Lower lobe of right lung (tissue), 2 donors: ENCODE data around the gene SMTNL2. TPM values are rescaled to one million over a fixed set of nuclear protein-coding genes. Genes with fewer than 3 reads are reported as not detected.

Experiments used
- ATAC-seq, 2 donors: fragments of 200-7000 bp; cut with Tn5 transposase; one replicate each; pipeline ENCODE4 v1.9.1; 2020 to 2022; ENCODE audit warnings: mild to moderate bottlenecking in 2 of 2, moderate library complexity in 2 of 2
- DNase-seq: peaks from one replicate; pipeline ENCODE4 v3.0.0-alpha.2; 2020
- H3K27ac ChIP-seq: fragments of 200-600 bp; one replicate; pipeline ENCODE4 v1.8.0; 2022
- H3K27me3 ChIP-seq: fragments of 200-600 bp; one replicate; pipeline ENCODE4 v1.8.0; 2022; ENCODE audit warnings: low read depth
- H3K36me3 ChIP-seq: fragments of 200-600 bp; one replicate; pipeline ENCODE4 v1.8.0; 2022; ENCODE audit warnings: mild to moderate bottlenecking
- H3K4me1 ChIP-seq: fragments of 200-600 bp; one replicate; pipeline ENCODE4 v1.8.0; 2022
- H3K4me3 ChIP-seq: fragments of 200-600 bp; one replicate; pipeline ENCODE4 v1.8.0; 2022; ENCODE audit warnings: mild to moderate bottlenecking
- H3K9me3 ChIP-seq: fragments of 200-600 bp; one replicate; pipeline ENCODE4 v1.8.0; 2022
- intact Hi-C: fragments of 100-400 bp; cut with DNase I; formaldehyde crosslinking; loops from one replicate; pipeline ENCODE4 v1.11.0; 2022
- total RNA-seq: library from RNA; stranded (reverse); fragmentation: NEBNext Ultra II Directional; extraction: Animal tissue kit (Norgen Biotek cat#: 25700); gene quantifications from one replicate; pipeline ENCODE4 v1.2.1, GENCODE V29; 2021
- TF ChIP-seq, protein P1 (sequence below): fragments of 200-600 bp; IDR thresholded peaks from one replicate; pipeline ENCODE4 v1.8.0; 2022; ENCODE audit warnings: antibody characterized with exemption, mild to moderate bottlenecking
- donor health status: DM: no; HTN: yes; CAD: no; lungs with severe emphysema.

The SMTNL2 gene
- total RNA-seq, 1 donor from 2014 or later: 6.4 TPM

DNA sequence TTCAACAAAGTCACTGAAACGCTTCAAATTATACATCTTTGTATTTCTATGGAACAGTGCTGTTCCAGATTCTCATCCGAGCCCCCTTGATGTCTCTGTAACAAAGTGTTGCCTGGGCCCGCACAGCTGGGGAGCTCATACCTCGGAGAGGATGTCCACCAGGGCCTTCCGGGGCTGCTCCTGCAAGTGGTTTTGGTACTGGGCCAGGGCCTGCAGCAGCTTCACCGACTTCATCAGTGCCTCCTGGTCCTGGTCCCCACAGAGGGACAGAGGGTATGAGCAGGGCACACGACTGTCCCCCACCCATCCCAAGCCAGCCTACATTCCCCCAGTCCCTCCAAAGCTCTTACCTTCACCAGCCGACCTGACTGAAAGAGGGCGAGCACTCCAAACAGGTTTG lies 30.7 kb upstream of the SMTNL2 start:
- intact Hi-C loops: no loop called here
- TF ChIP-seq, protein P1, sequence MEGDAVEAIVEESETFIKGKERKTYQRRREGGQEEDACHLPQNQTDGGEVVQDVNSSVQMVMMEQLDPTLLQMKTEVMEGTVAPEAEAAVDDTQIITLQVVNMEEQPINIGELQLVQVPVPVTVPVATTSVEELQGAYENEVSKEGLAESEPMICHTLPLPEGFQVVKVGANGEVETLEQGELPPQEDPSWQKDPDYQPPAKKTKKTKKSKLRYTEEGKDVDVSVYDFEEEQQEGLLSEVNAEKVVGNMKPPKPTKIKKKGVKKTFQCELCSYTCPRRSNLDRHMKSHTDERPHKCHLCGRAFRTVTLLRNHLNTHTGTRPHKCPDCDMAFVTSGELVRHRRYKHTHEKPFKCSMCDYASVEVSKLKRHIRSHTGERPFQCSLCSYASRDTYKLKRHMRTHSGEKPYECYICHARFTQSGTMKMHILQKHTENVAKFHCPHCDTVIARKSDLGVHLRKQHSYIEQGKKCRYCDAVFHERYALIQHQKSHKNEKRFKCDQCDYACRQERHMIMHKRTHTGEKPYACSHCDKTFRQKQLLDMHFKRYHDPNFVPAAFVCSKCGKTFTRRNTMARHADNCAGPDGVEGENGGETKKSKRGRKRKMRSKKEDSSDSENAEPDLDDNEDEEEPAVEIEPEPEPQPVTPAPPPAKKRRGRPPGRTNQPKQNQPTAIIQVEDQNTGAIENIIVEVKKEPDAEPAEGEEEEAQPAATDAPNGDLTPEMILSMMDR: no peak
- Histone ChIP-seq H3K9me3 (no peaks in the 10 kb centered on the region), H3K36me3 (peaks cover 52% of the 10 kb centered on the region), H3K4me1 (peaks cover 21% of the 10 kb centered on the region), H3K27me3 (no peaks in the 10 kb centered on the region), H3K4me3 (peak overlapping the region; percentile 79), H3K27ac (no peak overlapping the region)
- DNase-seq (peak; percentile 46), ATAC-seq (no peak)

DNA sequence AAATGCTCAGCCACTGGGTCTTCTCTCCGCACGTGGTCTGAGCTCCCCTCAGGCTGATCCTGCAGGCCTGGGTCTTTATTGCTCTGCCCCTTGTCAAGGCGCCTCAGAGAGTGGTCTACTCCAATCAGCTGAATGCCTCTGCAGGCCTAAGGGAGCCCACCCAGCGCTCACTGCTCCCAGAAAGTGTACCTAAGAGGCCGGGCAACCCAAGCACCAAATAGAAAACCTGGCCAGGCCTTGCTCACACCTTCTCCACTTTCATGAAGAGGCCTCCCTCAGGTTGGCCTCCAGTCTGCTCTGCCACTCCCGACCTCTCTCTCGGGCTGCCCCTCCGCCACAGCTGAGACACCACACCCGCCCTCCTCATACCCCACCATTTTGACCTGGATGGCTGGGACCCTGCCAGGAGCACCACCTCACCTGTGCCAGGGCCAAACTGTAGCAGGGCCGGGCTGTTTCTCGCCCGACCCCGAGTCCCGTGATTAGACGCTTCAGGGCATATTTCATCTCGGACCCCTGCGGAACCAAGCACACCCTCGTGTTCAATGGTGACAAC lies 29.8 kb upstream of the SMTNL2 start:
- no peaks in the 10 kb centered on the region for H3K9me3 ChIP-seq
- H3K27ac ChIP-seq: peak overlapping the region; percentile 87
- peak; percentile 3 to 4 for ATAC-seq
- intact Hi-C loops: no loop called here
- H3K27me3 ChIP-seq: no peaks in the 10 kb centered on the region
- peak overlapping the region; percentile 79 for H3K4me3 ChIP-seq
- H3K36me3 ChIP-seq: peaks cover 44% of the 10 kb centered on the region
- TF ChIP-seq, protein P1: no peak
- H3K4me1 ChIP-seq: peaks cover 21% of the 10 kb centered on the region
- DNase-seq: peak; percentile 46

DNA sequence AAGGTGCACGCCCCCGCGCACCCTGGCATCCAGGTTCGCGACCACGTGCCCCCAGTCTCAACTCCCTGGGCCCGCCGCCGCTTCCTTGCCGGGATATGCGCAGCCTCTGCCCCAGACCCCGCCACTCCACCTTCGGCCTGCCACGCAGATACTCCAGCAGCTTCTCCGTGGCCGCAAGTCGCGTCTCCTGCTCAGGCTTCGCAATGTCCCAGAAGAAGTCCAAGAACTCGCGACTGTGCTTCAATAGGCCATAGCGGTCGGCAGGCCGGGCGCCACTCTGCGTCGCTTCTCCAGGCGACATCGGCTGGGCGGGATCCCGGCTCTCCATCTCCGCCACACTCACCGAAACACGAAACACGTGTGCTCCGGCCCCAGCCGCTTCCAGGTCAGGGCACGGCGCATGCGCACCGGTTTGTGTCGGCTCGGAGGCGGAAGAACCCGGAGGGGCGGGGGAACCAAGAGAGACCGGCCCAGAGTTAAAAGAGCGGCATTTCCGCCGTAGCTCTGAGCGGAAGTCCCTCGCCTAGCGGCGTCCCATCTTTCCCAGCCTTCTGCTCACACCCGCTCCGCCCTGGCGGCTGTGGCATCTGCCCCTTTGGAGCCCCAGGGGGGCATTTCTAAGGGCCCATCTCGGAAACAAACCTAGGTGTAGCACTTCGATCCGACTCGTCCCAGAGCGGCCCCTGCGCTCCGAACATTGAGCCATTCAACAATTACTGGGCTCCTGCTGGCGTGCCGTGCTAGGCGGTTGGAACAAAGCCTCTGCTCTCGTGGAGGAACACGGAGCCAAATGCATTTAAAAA lies 29.1 kb upstream of the SMTNL2 start, which contains the start of gene MYBBP1A:
MYBBP1A (minus strand) TSS at position 388 of the 803 bp plus-strand sequence; CDS start at position 328, 60 bp downstream.
- DNase-seq: peak; percentile 99

DNA sequence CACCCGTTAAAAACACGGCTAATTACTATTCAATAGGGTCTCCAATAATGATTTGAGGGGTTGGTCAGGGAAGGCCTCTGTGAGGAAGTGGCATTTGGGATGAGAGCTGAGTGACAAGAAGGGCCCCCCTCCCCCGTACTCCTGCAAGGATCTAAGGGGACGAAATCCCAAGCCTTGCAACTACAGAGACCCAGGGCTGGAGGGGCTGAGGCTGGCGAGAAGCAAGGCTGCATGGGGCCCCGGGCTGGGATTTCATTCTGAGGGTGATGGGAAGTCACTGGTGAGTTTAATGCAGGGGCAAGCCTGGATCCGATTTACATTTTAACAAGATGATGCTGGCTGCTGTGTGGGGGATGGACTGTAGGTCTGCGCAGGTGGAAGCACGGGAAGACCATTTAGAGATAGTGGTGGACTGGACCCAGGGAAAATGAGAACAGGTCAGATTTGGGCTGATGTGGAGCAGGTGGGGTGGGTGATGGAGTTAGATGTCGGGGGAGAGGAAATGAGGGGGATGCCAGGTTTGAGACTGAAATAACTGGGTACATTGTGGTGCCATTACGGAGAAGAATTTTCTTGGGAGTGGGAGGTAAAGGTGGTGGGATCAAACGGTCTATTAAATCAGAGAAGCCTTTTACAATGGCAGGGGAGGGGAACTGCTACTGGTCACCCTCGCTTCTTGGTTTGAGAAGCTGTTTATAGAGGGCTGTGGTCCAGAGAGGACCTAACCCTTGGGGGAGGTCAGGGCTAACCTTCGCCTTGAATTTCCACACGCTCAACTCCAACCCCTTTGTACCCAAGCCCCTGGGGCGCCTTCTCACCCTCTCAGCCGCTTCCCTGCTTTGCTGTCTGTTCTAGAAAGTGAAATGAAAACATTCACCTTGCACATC lies 28.2 kb upstream of the SMTNL2 start:
- Histone ChIP-seq H3K4me1 (peaks cover 26% of the 10 kb centered on the region), H3K9me3 (no peaks in the 10 kb centered on the region), H3K36me3 (peaks cover 28% of the 10 kb centered on the region), H3K4me3 (peak overlapping the region; percentile 79), H3K27ac (peak overlapping the region; percentile 87), H3K27me3 (no peaks in the 10 kb centered on the region)
- ATAC-seq: no peak
- DNase-seq: no peak
- intact Hi-C loops: no loop called here
- TF ChIP-seq, protein P1: no peak

More for the DNA sequence above, 29.1 kb upstream of the SMTNL2 start, which contains the start of gene MYBBP1A:
- TF ChIP-seq, protein P1: peak; percentile 40
- intact Hi-C loops: no loop called here
- peaks cover 21% of the 10 kb centered on the region for H3K4me1 ChIP-seq
- H3K4me3 ChIP-seq: peak within 1 kb of the TSS; percentile 79
- peak within 1 kb of the TSS; percentile 87 for H3K27ac ChIP-seq
- ATAC-seq: peak; percentile 94 to 97
- no peaks in the 10 kb centered on the region for H3K27me3 ChIP-seq
- H3K36me3 ChIP-seq: peaks cover 37% of the 10 kb centered on the region
- no peaks in the 10 kb centered on the region for H3K9me3 ChIP-seq

DNA sequence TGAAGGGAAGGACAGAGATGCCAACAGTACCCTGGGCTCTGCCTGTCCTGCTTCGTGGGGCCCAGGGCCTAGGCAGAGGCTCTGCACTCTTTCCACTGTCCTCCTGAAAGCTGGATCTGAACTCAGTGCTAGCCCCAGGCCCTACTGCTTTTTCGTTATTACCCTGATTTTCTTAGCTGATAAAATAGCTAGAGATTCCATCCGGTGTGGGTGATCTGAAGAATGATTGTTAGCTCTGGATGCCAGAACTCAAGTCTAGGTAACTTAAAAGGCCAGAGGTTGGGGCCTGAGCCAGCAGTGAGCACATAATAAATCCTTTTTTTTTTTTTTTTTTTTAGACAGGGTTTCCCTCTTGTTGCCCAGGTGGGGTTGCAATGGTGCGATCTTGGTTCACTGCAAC lies 27.3 kb upstream of the SMTNL2 start:
- DNase-seq: no peak
- peaks cover 19% of the 10 kb centered on the region for H3K36me3 ChIP-seq
- no peak overlapping the region for H3K27ac ChIP-seq
- no peaks in the 10 kb centered on the region for H3K27me3 ChIP-seq
- TF ChIP-seq, protein P1: no peak
- no peak overlapping the region for H3K4me3 ChIP-seq
- peaks cover 27% of the 10 kb centered on the region for H3K4me1 ChIP-seq
- no peak for ATAC-seq
- intact Hi-C loops: no loop called here
- H3K9me3 ChIP-seq: no peaks in the 10 kb centered on the region
